GM10248 (cell line): ENCODE results near the gene AUTS2.

Experiments
- CTCF ChIA-PET: fragments of 300-600 bp; sonication (Branson Sonifier 250); formaldehyde crosslinking; extraction: SDS; loops from one replicate; lab custom pipeline; 2021; ENCODE audit warnings: antibody characterized with exemption; lab: Yijun Ruan, JAX
- POLR2A ChIA-PET: fragments of 350-650 bp; sonication (Branson Sonifier 250); formaldehyde crosslinking; extraction: SDS; loops from one replicate; lab custom pipeline; 2020; ENCODE audit warnings: antibody characterized with exemption; lab: Yijun Ruan, JAX
- DNase-seq: peaks from one replicate; pipeline ENCODE4 v3.0.0; 2012; ENCODE audit errors: extremely low spot score
- CTCF ChIP-seq: IDR thresholded peaks from 2 replicates; pipeline ENCODE4 v1.5.1; 2012; ENCODE audit warnings: mild to moderate bottlenecking, low read depth; ENCODE audit errors: extremely low read depth, missing control alignments, control extremely low read depth

Gene AUTS2

GRCh38 chr7:70759674-70760073 is 1161.4 kb downstream of the AUTS2 start:
- POLR2A ChIA-PET, result no interaction called here
- DNase-seq, result no peak
- CTCF ChIA-PET, result interaction anchor here (1.1 to 4.1 kb wide), 6 partner anchors 9 to 61 kb away, joined by 4 to 20 read pairs (median 7); no protein-coding TSS in a partner anchor
- no peak for TF ChIP-seq CTCF

- POLR2A ChIA-PET, result no interaction called here
- CTCF ChIA-PET, result interaction anchor here (1.1 to 4.1 kb wide), 3 partner anchors 40 to 64 kb away, joined by 3 to 20 read pairs (median 3); no protein-coding TSS in a partner anchor
- no peak for TF ChIP-seq CTCF
- peak; percentile 58 for DNase-seq
These were observed 1163.5 kb downstream of the AUTS2 start for GRCh38 chr7:70761711-70762328.

GRCh38 chr7:70762696-70763095 is 1164.4 kb downstream of the AUTS2 start:
- CTCF ChIA-PET, result interaction anchor here (1.3 to 2.2 kb wide), 3 partner anchors 13 to 46 kb away, joined by 3 to 13 read pairs (median 7); no protein-coding TSS in a partner anchor

GRCh38 chr7:70763961-70764691 is 1165.9 kb downstream of the AUTS2 start:
- POLR2A ChIA-PET, result interaction anchor here (0.8 kb wide), 1 partner anchor 15 kb away, joined by 3 read pairs; no protein-coding TSS in a partner anchor
- no peak for TF ChIP-seq CTCF
- peak; percentile 75 for DNase-seq
- CTCF ChIA-PET, result interaction anchor here (1.0 to 2.2 kb wide), 5 partner anchors 12 to 65 kb away, joined by 3 to 13 read pairs (median 3); no protein-coding TSS in a partner anchor

More at GRCh38 chr7:70762696-70763095, 1164.4 kb downstream of the AUTS2 start:
- DNase-seq, result no peak
- POLR2A ChIA-PET, result no interaction called here
- TF ChIP-seq CTCF, result no peak

- no peak for DNase-seq
- no peak for TF ChIP-seq CTCF
- ChIA-PET CTCF (interaction anchor here (1.0 to 2.2 kb wide), 3 partner anchors 11 to 66 kb away, joined by 3 to 13 read pairs (median 3); no protein-coding TSS in a partner anchor), POLR2A (interaction anchor here (0.8 kb wide), 1 partner anchor 15 kb away, joined by 3 read pairs; no protein-coding TSS in a partner anchor)
These were observed 1166.5 kb downstream of the AUTS2 start for GRCh38 chr7:70764701-70765208.

- ChIA-PET CTCF (no interaction called here), POLR2A (no interaction called here)
- no peak for TF ChIP-seq CTCF
- no peak for DNase-seq
These were observed 1167.4 kb downstream of the AUTS2 start for GRCh38 chr7:70765651-70766050.
